H1 (cell line): ENCODE data around the gene CDCA7. TPM values are rescaled to one million over a fixed set of nuclear protein-coding genes. Genes with fewer than 3 reads are reported as not detected.

Source experiments
- CTCF ChIA-PET: fragments of 300-600 bp; sonication (Branson Sonifier 250); formaldehyde crosslinking; loops from one replicate; lab custom pipeline; 2021; ENCODE audit not compliant: partially characterized antibody; lab: Charles Lee
- POLR2A ChIA-PET: fragments of 300-600 bp; sonication (Branson Sonifier 250); formaldehyde crosslinking; loops from one replicate; lab custom pipeline; 2021; ENCODE audit warnings: inconsistent platforms; ENCODE audit not compliant: partially characterized antibody; lab: Charles Lee
- DNase-seq, 2 experiments: peaks; one replicate each; pipeline versions ENCODE4 v3.0.0 to v3.0.0-alpha.2; 2010 to 2022; ENCODE audit warnings: low spot score in 2 of 2, low read depth in 1 of 2, mixed read lengths in 1 of 2
- FAIRE-seq: peaks from 2 replicates; lab custom pipeline; 2011; peaks lifted over from hg19 to GRCh38; lab: Jason Lieb, UNC
- H2AFZ ChIP-seq: 2 replicates; pipeline ENCODE4 v1.8.1; 2012; ENCODE audit warnings: low read length, inconsistent platforms
- H2AK5ac ChIP-seq: 2 replicates; pipeline ENCODE4 v1.6.1; 2013; ENCODE audit warnings: low read depth, low read length
- H2BK120ac ChIP-seq: replicated peaks from 2 replicates; pipeline ENCODE3; 2013; ENCODE audit warnings: low read depth, low read length, inconsistent platforms
- H2BK12ac ChIP-seq: 2 replicates; pipeline ENCODE4 v1.6.1; 2013; ENCODE audit warnings: low read depth, low read length
- H2BK15ac ChIP-seq: 2 replicates; pipeline ENCODE4 v1.6.1; 2013; ENCODE audit warnings: low read length
- H2BK20ac ChIP-seq: 2 replicates; pipeline ENCODE4 v1.6.1; 2013; ENCODE audit warnings: low read length
- H2BK5ac ChIP-seq: 2 replicates; pipeline ENCODE4 v1.6.1; 2013; ENCODE audit warnings: low read depth, low read length
- H3K14ac ChIP-seq: 2 replicates; pipeline ENCODE4 v1.6.1; 2013; ENCODE audit warnings: inconsistent platforms; ENCODE audit not compliant: insufficient read length
- H3K18ac ChIP-seq: 2 replicates; pipeline ENCODE4 v1.6.1; 2013; ENCODE audit warnings: low read length; ENCODE audit errors: extremely low read depth
- H3K23ac ChIP-seq: 2 replicates; pipeline ENCODE4 v1.6.1; 2013; ENCODE audit warnings: inconsistent platforms; ENCODE audit not compliant: insufficient read length
- H3K23me2 ChIP-seq: 2 replicates; pipeline ENCODE4 v1.6.1; 2013; ENCODE audit warnings: low read depth, low read length
- H3K27ac ChIP-seq: 2 replicates; pipeline ENCODE4 v1.6.1; 2011; ENCODE audit warnings: low read depth, low read length, inconsistent platforms
- H3K27me3 ChIP-seq, 4 experiments: replicated peaks in 1 of 4; 1 replicate in 1 of 4; 2 replicates in 3 of 4; pipeline versions ENCODE4 v1.6.1 to v1.8.1; 2011 to 2013; ENCODE audit warnings: low read length in 3 of 4, mild to moderate bottlenecking in 3 of 4, inconsistent platforms in 2 of 4, mixed read lengths in 2 of 4, moderate library complexity in 1 of 4; ENCODE audit not compliant: control insufficient read depth in 3 of 4, insufficient read depth in 3 of 4; ENCODE audit errors: extremely low read depth in 1 of 4
- H3K36me3 ChIP-seq, 4 experiments: 2 replicates each; pipeline versions ENCODE4 v1.6.1 to v1.8.1; 2011 to 2013; ENCODE audit warnings: mild to moderate bottlenecking in 4 of 4, low read length in 3 of 4, moderate library complexity in 2 of 4, control low read depth in 1 of 4, inconsistent platforms in 1 of 4; ENCODE audit not compliant: insufficient read depth in 4 of 4, control insufficient read depth in 2 of 4
- H3K4ac ChIP-seq: replicated peaks from 2 replicates; pipeline ENCODE3; 2013; ENCODE audit warnings: low read length, low read depth, mixed read lengths, inconsistent platforms; ENCODE audit not compliant: insufficient read length
- H3K4me1 ChIP-seq, 4 experiments: replicated peaks in 1 of 4; 1 replicate in 1 of 4; 2 replicates in 3 of 4; pipeline versions ENCODE4 v1.6.1 to v1.8.1; 2011 to 2013; ENCODE audit warnings: low read length in 3 of 4, inconsistent platforms in 2 of 4, mixed read lengths in 1 of 4; ENCODE audit not compliant: insufficient read depth in 4 of 4, control insufficient read depth in 3 of 4
- H3K4me2 ChIP-seq, 2 experiments: 2 replicates each; pipeline versions ENCODE4 v1.6.1 to v1.8.1; 2011 to 2013; ENCODE audit warnings: low read depth in 2 of 2, low read length in 2 of 2, control low read depth in 1 of 2, inconsistent platforms in 1 of 2, mild to moderate bottlenecking in 1 of 2; ENCODE audit not compliant: insufficient read depth in 1 of 2
- H3K4me3 ChIP-seq, 4 experiments: fragments of 200-600, 300-600 bp in 1 of 4; sonication (generic), shearing (Covaris generic), sonication (Bioruptor Twin) in 1 of 4; 2 replicates each; pipeline versions ENCODE4 v1.5.1 to v1.8.1; 2011 to 2016; ENCODE audit warnings: low read length in 4 of 4, low read depth in 3 of 4, control low read depth in 2 of 4, inconsistent platforms in 2 of 4, mild to moderate bottlenecking in 2 of 4, mixed read lengths in 1 of 4, moderate library complexity in 1 of 4; ENCODE audit not compliant: insufficient read depth in 2 of 4; ENCODE audit errors: extremely low read depth in 1 of 4
- H3K56ac ChIP-seq: replicated peaks from 2 replicates; pipeline ENCODE3; 2013; ENCODE audit warnings: low read depth, mild to moderate bottlenecking, mixed read lengths, low read length, inconsistent platforms; ENCODE audit not compliant: insufficient read length
- H3K79me1 ChIP-seq: 2 replicates; pipeline ENCODE4 v1.6.1; 2013; ENCODE audit warnings: low read depth, low read length, control low read depth
- H3K79me2 ChIP-seq, 2 experiments: 2 replicates each; pipeline versions ENCODE4 v1.6.1 to v1.8.1; 2012 to 2013; ENCODE audit warnings: low read length in 2 of 2, mild to moderate bottlenecking in 2 of 2, inconsistent platforms in 1 of 2; ENCODE audit not compliant: insufficient read depth in 2 of 2, control insufficient read depth in 1 of 2
- H3K9ac ChIP-seq, 4 experiments: replicated peaks in 1 of 4; 1 replicate in 1 of 4; 2 replicates in 3 of 4; pipeline versions ENCODE4 v1.6.1 to v1.8.1; 2011 to 2013; ENCODE audit warnings: low read depth in 3 of 4, low read length in 3 of 4, control low read depth in 2 of 4, mild to moderate bottlenecking in 2 of 4, moderate library complexity in 2 of 4, inconsistent platforms in 1 of 4; ENCODE audit errors: extremely low read depth in 1 of 4
- H3K9me3 ChIP-seq, 2 experiments: 2 replicates each; pipeline versions ENCODE4 v1.6.1 to v1.8.1; 2012 to 2013; ENCODE audit warnings: mild to moderate bottlenecking in 2 of 2, moderate library complexity in 2 of 2, control low read depth in 1 of 2, inconsistent platforms in 1 of 2, low read depth in 1 of 2, low read length in 1 of 2, mixed read lengths in 1 of 2; ENCODE audit not compliant: insufficient read depth in 2 of 2
- H4K20me1 ChIP-seq, 2 experiments: replicated peaks in 1 of 2; 2 replicates each; pipeline versions ENCODE3 to v1.8.1; 2011 to 2013; ENCODE audit warnings: inconsistent platforms in 2 of 2, low read length in 2 of 2, mild to moderate bottlenecking in 1 of 2; ENCODE audit not compliant: insufficient read depth in 2 of 2, control insufficient read depth in 1 of 2
- H4K5ac ChIP-seq: 2 replicates; pipeline ENCODE4 v1.6.1; 2013; ENCODE audit warnings: low read length, low read depth, mixed read lengths, inconsistent platforms; ENCODE audit not compliant: insufficient read length
- H4K8ac ChIP-seq: 2 replicates; pipeline ENCODE4 v1.8.0; 2013; ENCODE audit warnings: mild to moderate bottlenecking, moderate library complexity, low read length, inconsistent platforms; ENCODE audit not compliant: insufficient read depth; ENCODE audit errors: extremely low read depth
- H4K91ac ChIP-seq: replicated peaks from 2 replicates; pipeline ENCODE3; 2013; ENCODE audit warnings: low read length, mixed read lengths, inconsistent platforms; ENCODE audit not compliant: insufficient read length
- CTBP2 ChIP-seq: IDR thresholded peaks from 2 replicates; pipeline ENCODE4 v1.7.0; 2011; ENCODE audit warnings: borderline replicate concordance, mild to moderate bottlenecking, moderate library complexity, mixed read lengths, low read length; ENCODE audit not compliant: insufficient read depth, insufficient read length
- FOSL1 ChIP-seq: IDR thresholded peaks from 2 replicates; pipeline ENCODE4 v1.6.1; 2011; ENCODE audit warnings: mild to moderate bottlenecking, low read depth, low read length, moderate library complexity; ENCODE audit not compliant: insufficient read depth
- GTF2F1 ChIP-seq: IDR thresholded peaks from 2 replicates; pipeline ENCODE4 v1.6.1; 2012; ENCODE audit warnings: low read depth, low read length, improper control_type of control experiment, borderline replicate concordance
- JUND ChIP-seq: IDR thresholded peaks from 2 replicates; pipeline ENCODE4 v1.6.1; 2011; ENCODE audit warnings: mild to moderate bottlenecking, improper control_type of control experiment, low read length
- NRF1 ChIP-seq: IDR thresholded peaks from 2 replicates; pipeline ENCODE4 v1.6.1; 2011; ENCODE audit warnings: mild to moderate bottlenecking, low read depth, low read length, improper control_type of control experiment
- RXRA ChIP-seq: IDR thresholded peaks from 2 replicates; pipeline ENCODE4 v1.6.1; 2011; ENCODE audit warnings: low read depth, mild to moderate bottlenecking, low read length, moderate library complexity; ENCODE audit not compliant: insufficient read depth
- YY1 ChIP-seq: IDR thresholded peaks from 2 replicates; pipeline ENCODE4 v1.6.1; 2011; ENCODE audit warnings: low read depth, mild to moderate bottlenecking, low read length
- WGBS, 2 experiments: shearing (Covaris generic) in 1 of 2; methylation state at CpG; one replicate each; pipeline versions ENCODE4 v1.1.6 to v1.1.7; 2013 to 2015; ENCODE audit warnings: low lambda C conversion rate in 2 of 2, mixed read lengths in 2 of 2, inconsistent platforms in 1 of 2, low coverage in 1 of 2, missing lambda C conversion rate in 1 of 2; ENCODE audit not compliant: insufficient replicate concordance in 2 of 2, insufficient coverage in 1 of 2, insufficient read length in 1 of 2; ENCODE audit errors: extremely low coverage in 1 of 2, missing lambda C conversion rate in 1 of 2; 5-methylcytosine and 5-hydroxymethylcytosine counted together
- polyA plus RNA-seq, 7 experiments: library from polyadenylated mRNA; depleted of rRNA in 3 of 7; stranded (reverse) in 5 of 7; unstranded in 2 of 7; fragments of >200 nt in 5 of 7; fragments of 200-250 nt in 2 of 7; gene quantifications; 1 replicate in 5 of 7; 2 replicates in 1 of 7; 4 replicates in 1 of 7; pipeline versions ENCODE4 v1.2.1 to v1.2.3, GENCODE V29; 2011 to 2013; ENCODE audit warnings: missing spikeins in 2 of 7, mixed read lengths in 2 of 7
- total RNA-seq: library from RNA; stranded (reverse); fragmentation: NEBNext Ultra II Directional; extraction: Animal tissue kit (Norgen Biotek cat#: 25700); gene quantifications from 2 replicates; pipeline ENCODE4 v1.2.1, GENCODE V29; 2021

CDCA7 gene
- total and polyA plus RNA-seq, 2 of the 8 experiments (the other 6 are each of a cell fraction or from before 2014, with no cell fraction given), result 64.4 to 80.4 TPM

DNA sequence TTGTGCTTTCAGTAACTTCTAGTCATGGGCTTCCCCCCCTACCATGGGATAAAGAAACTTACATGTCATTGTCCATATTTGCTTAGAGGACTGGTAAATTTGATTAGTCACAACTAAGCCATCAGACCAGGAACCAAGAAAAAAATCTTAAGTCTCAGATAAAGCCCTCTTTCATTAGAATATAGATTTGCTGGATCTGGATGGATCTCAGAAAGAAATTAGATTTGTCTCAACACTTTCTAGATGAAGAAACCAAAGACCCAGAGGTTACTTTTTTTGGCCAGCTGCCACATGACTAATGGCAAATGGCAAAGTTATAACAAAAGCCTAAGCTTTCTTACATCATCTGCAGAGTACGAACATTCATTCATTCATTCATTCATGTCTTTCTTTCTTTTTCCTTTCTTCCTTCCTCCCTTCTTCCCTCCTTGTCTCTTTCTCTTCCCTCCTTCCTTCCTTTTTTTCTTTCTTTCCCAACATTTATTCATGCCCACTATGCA lies 60.2 kb downstream of the CDCA7 start:
- H3K56ac ChIP-seq, result no peak overlapping the region
- H2AFZ ChIP-seq, result no peak overlapping the region
- TF ChIP-seq YY1 (no peak), JUND (no peak), CTBP2 (no peak), GTF2F1 (no peak), NRF1 (no peak), RXRA (no peak), FOSL1 (no peak)
- H2AK5ac ChIP-seq, result no peak overlapping the region
- no peak overlapping the region for H4K91ac ChIP-seq
- H3K27me3 ChIP-seq, result no peaks in the 10 kb centered on the region
- H3K36me3 ChIP-seq, result no peaks in the 10 kb centered on the region
- H3K14ac ChIP-seq, result no peak overlapping the region
- H2BK5ac ChIP-seq, result no peak overlapping the region
- H4K8ac ChIP-seq, result no peak overlapping the region
- FAIRE-seq, result no peak
- no peak overlapping the region for H3K9ac ChIP-seq
- no peaks in the 10 kb centered on the region for H3K79me1 ChIP-seq
- no peak overlapping the region for H2BK20ac ChIP-seq
- CTCF ChIA-PET, result interaction anchor here (1.0 to 1.5 kb wide), 5 partner anchors 8 to 153 kb away, joined by 3 to 12 read pairs (median 5); no protein-coding TSS in a partner anchor
- no peaks in the 10 kb centered on the region for H3K79me2 ChIP-seq
- H3K4me2 ChIP-seq, result no peak overlapping the region
- H4K5ac ChIP-seq, result no peak overlapping the region
- H4K20me1 ChIP-seq, result no peaks in the 10 kb centered on the region
- no peak overlapping the region for H2BK15ac ChIP-seq
- no peaks in the 10 kb centered on the region for H3K9me3 ChIP-seq
- H3K4ac ChIP-seq, result no peak overlapping the region
- no peak overlapping the region for H3K18ac ChIP-seq
- 88% methylated on average over 1 of the region's 1 CpG; no CpG with 5 or more reads in 1 of the 2 experiments for WGBS, 2 experiments
- H3K4me1 ChIP-seq, result peaks cover 0 to 4% (median 2%) of the 10 kb centered on the region in 4 experiments; a peak in 3 of 7 replicates
- no peaks in the 10 kb centered on the region for H3K23me2 ChIP-seq
- no peak overlapping the region for H2BK120ac ChIP-seq
- no peak overlapping the region for H3K4me3 ChIP-seq
- H3K27ac ChIP-seq, result no peak overlapping the region
- no peak overlapping the region for H2BK12ac ChIP-seq
- DNase-seq, result no peak
- POLR2A ChIA-PET, result no interaction called here
- no peak overlapping the region for H3K23ac ChIP-seq
